Keratinocyte (primary cell): ENCODE measurements around the gene UTP14A. TPM values are rescaled to one million over a fixed set of nuclear protein-coding genes. Genes with fewer than 3 reads are reported as not detected.

Experiments
- DNase-seq: peaks from one replicate; pipeline ENCODE4 v3.0.0-alpha.2; 2011; ENCODE audit warnings: low read depth, missing footprints, low spot score
- FAIRE-seq: peaks from 2 replicates; lab custom pipeline; 2011; peaks lifted over from hg19 to GRCh38; lab: Jason Lieb, UNC
- H2AFZ ChIP-seq: 2 replicates; pipeline ENCODE4 v1.6.0; 2012; ENCODE audit warnings: low read length, control low read depth, inconsistent platforms; ENCODE audit not compliant: control insufficient read depth
- H3K27ac ChIP-seq: 2 replicates; pipeline ENCODE4 v1.5.1; 2011; ENCODE audit warnings: low read length; ENCODE audit not compliant: control insufficient read depth, insufficient read depth
- H3K27me3 ChIP-seq: 3 replicates; pipeline ENCODE4 v1.6.0; 2011; ENCODE audit warnings: low read length; ENCODE audit not compliant: control insufficient read depth, insufficient read depth; ENCODE audit errors: extremely low read depth
- H3K36me3 ChIP-seq, 2 experiments: 2 replicates in 1 of 2; 3 replicates in 1 of 2; pipeline ENCODE4 v1.5.1; 2011; ENCODE audit warnings: low read length in 2 of 2, mild to moderate bottlenecking in 1 of 2; ENCODE audit not compliant: control insufficient read depth in 2 of 2, insufficient read depth in 2 of 2; ENCODE audit errors: extremely low read depth in 1 of 2
- H3K4me1 ChIP-seq: 3 replicates; pipeline ENCODE4 v1.5.1; 2011; ENCODE audit warnings: low read length; ENCODE audit not compliant: control insufficient read depth, insufficient read depth; ENCODE audit errors: extremely low read depth
- H3K4me2 ChIP-seq: 3 replicates; pipeline ENCODE4 v1.6.0; 2011; ENCODE audit warnings: low read depth, low read length; ENCODE audit not compliant: control insufficient read depth, insufficient read depth; ENCODE audit errors: extremely low read depth
- H3K4me3 ChIP-seq, 3 experiments: fragments of 200-600 bp in 1 of 3; sonication (generic) in 1 of 3; 2 replicates in 2 of 3; 3 replicates in 1 of 3; pipeline ENCODE4 v1.5.1; 2011 to 2016; ENCODE audit warnings: low read length in 3 of 3, mild to moderate bottlenecking in 3 of 3, control low read depth in 2 of 3, inconsistent platforms in 1 of 3, low read depth in 1 of 3, mixed read lengths in 1 of 3, mixed run types in 1 of 3, moderate library complexity in 1 of 3; ENCODE audit not compliant: control insufficient read depth in 2 of 3, insufficient read depth in 2 of 3; ENCODE audit errors: extremely low read depth in 1 of 3
- H3K79me2 ChIP-seq: 2 replicates; pipeline ENCODE4 v1.6.0; 2012; ENCODE audit warnings: low read length; ENCODE audit not compliant: control insufficient read depth, insufficient read depth
- H3K9ac ChIP-seq: 3 replicates; pipeline ENCODE4 v1.6.0; 2011; ENCODE audit warnings: low read length; ENCODE audit not compliant: control insufficient read depth, insufficient read depth; ENCODE audit errors: extremely low read depth
- H3K9me1 ChIP-seq: 3 replicates; pipeline ENCODE4 v1.6.0; 2011; ENCODE audit warnings: low read length; ENCODE audit not compliant: control insufficient read depth, insufficient read depth; ENCODE audit errors: extremely low read depth
- H3K9me3 ChIP-seq: 2 replicates; pipeline ENCODE4 v1.5.1; 2012; ENCODE audit warnings: low read depth, low read length; ENCODE audit not compliant: control insufficient read depth
- H4K20me1 ChIP-seq: 3 replicates; pipeline ENCODE4 v1.6.0; 2011; ENCODE audit warnings: low read length; ENCODE audit not compliant: control insufficient read depth, insufficient read depth; ENCODE audit errors: extremely low read depth
- CTCF ChIP-seq, 3 experiments: IDR thresholded peaks in 1 of 3; conservative IDR thresholded peaks in 1 of 3; optimal IDR thresholded peaks in 1 of 3; 2 replicates in 2 of 3; 3 replicates in 1 of 3; pipeline versions ENCODE3 to v1.5.1; 2011; ENCODE audit warnings: low read length in 3 of 3, mild to moderate bottlenecking in 3 of 3, moderate library complexity in 2 of 3, control low read depth in 1 of 3, inconsistent platforms in 1 of 3; ENCODE audit not compliant: insufficient read depth in 2 of 3; ENCODE audit errors: extremely low read depth in 1 of 3
- EZH2 ChIP-seq: IDR thresholded peaks from one replicate; pipeline ENCODE4 v1.6.1; 2012; ENCODE audit warnings: inconsistent platforms, mild to moderate bottlenecking, low read length, moderate library complexity
- dilution Hi-C: fragments of 300-500 bp; cut with MboI; formaldehyde crosslinking; loops from one replicate; pipeline ENCODE4 v1.7.0; 2020; ENCODE audit warnings: low sequenced_read_pairs; ENCODE audit not compliant: extremely low pct_ligation_motif_present
- polyA plus RNA-seq, 5 experiments: library from polyadenylated mRNA; depleted of rRNA in 3 of 5; stranded (reverse) in 3 of 5; stranded (forward) in 1 of 5; unstranded in 1 of 5; fragments of >200 nt; gene quantifications; 1 replicate in 1 of 5; 2 replicates in 3 of 5; 3 replicates in 1 of 5; pipeline versions ENCODE4 v1.2.1 to v1.2.3, GENCODE V29; 2011 to 2012; ENCODE audit warnings: missing spikeins in 2 of 5, low read depth in 1 of 5, low replicate concordance in 1 of 5

Gene UTP14A
- polyA plus RNA-seq, 1 donor (not counting 4 experiments of a cell fraction or from before 2014, with no cell fraction given), result 30.6 TPM

GRCh38 chrX:129876771-129877305 lies 29.1 kb upstream of the UTP14A start:
- H3K9ac ChIP-seq, result no peak overlapping the region
- no peaks in the 10 kb centered on the region for H3K9me1 ChIP-seq
- no peaks in the 10 kb centered on the region for H3K4me1 ChIP-seq
- H2AFZ ChIP-seq, result no peak overlapping the region
- H4K20me1 ChIP-seq, result no peaks in the 10 kb centered on the region
- TF ChIP-seq CTCF (optimal IDR thresholded peaks at IDR 0.05 in 1 of 3, IDR thresholded peaks at IDR 0.05 in 1 of 3, conservative IDR thresholded peaks at IDR 0.05 in 1 of 3; ENCODE audit: extremely low read depth in 1 of 3, insufficient read depth in 2 of 3, low read length in 3 of 3) (no peak), EZH2 (no peak)
- H3K9me3 ChIP-seq, result no peaks in the 10 kb centered on the region
- H3K27me3 ChIP-seq, result no peaks in the 10 kb centered on the region
- no peak overlapping the region for H3K4me3 ChIP-seq
- dilution Hi-C loops, result no loop called here
- H3K4me2 ChIP-seq, result no peak overlapping the region
- H3K27ac ChIP-seq, result no peak overlapping the region
- H3K79me2 ChIP-seq, result no peaks in the 10 kb centered on the region
- FAIRE-seq (no peak), DNase-seq (no peak)
- no peaks in the 10 kb centered on the region for H3K36me3 ChIP-seq

- no peaks in the 10 kb centered on the region for H3K36me3 ChIP-seq
- H3K4me3 ChIP-seq, result no peak overlapping the region
- H3K9ac ChIP-seq, result no peak overlapping the region
- H3K9me3 ChIP-seq, result no peaks in the 10 kb centered on the region
- TF ChIP-seq CTCF (optimal IDR thresholded peaks at IDR 0.05 in 1 of 3, IDR thresholded peaks at IDR 0.05 in 1 of 3, conservative IDR thresholded peaks at IDR 0.05 in 1 of 3; ENCODE audit: extremely low read depth in 1 of 3, insufficient read depth in 2 of 3, low read length in 3 of 3), result no peak
- no peak overlapping the region for H3K27ac ChIP-seq
- no peaks in the 10 kb centered on the region for H3K4me1 ChIP-seq
- no peak overlapping the region for H3K4me2 ChIP-seq
- dilution Hi-C loops, result no loop called here
- DNase-seq (no peak), FAIRE-seq (no peak)
- no peak overlapping the region for H2AFZ ChIP-seq
- H3K9me1 ChIP-seq, result no peaks in the 10 kb centered on the region
- H4K20me1 ChIP-seq, result no peaks in the 10 kb centered on the region
- no peaks in the 10 kb centered on the region for H3K27me3 ChIP-seq
- H3K79me2 ChIP-seq, result no peaks in the 10 kb centered on the region
These were observed 28.6 kb upstream of the UTP14A start for GRCh38 chrX:129877401-129877800.
